Measurements from ENCODE around the gene GORAB.

- TF ChIP-seq CTCF (IDR thresholded peaks at IDR 0.05), result no peak
- no peak for TF ChIP-seq EP300 (IDR thresholded peaks at IDR 0.05)
These were observed 18.8 kb upstream of the GORAB start for GRCh38 chr1:170513138-170513537.
